Measurements from ENCODE around the gene CALCOCO2.

- no peak for TF ChIP-seq CTCF (conservative IDR thresholded peaks at IDR 0.05; ENCODE audit: low read depth in 2 of 2)
- no peak for TF ChIP-seq EZH2 (IDR thresholded peaks at IDR 0.05; ENCODE audit: low read depth, unreplicated experiment)
Observed at GRCh38 chr17:48892940-48893645, 62.3 kb downstream of the CALCOCO2 start.
